ENCODE data around the gene GCNT2.

DNA sequence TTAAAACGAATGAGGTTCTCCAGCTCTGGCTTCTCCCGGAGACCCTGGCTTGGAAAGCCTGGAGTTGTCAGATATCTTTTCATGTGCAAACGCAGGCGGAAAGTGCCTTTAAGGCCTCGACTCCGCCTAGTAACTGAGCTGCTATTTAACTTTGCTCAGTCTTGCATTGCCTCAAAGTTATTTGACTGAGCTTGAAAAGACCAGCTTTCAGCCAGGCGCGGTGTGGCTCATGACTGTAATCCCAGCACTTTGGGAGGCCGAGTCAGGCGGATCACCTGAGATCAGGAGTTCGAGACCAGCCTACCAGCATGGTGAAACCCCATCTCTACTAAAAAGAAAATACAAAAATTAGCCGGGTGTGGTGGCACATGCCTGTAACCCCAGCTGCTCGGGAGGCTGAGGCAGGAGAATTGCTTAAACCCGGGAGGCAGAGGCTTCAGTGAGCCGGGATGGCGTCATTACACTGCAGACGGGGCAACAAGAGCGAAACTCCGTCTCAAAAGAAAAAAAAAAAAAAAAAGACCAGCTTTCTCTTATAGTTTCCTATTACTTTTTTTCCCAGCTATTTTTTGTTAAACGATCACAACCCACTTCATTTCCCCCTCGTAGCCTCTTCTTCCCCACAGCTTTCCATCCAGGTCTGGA is 1.9 kb downstream of the GCNT2 start:
- TF ChIP-seq RAD21 (IDR thresholded peaks at IDR 0.05; ENCODE audit: low read depth) (no peak), EP300 (IDR thresholded peaks at IDR 0.05; ENCODE audit: borderline replicate concordance) (no peak), CREB1 (IDR thresholded peaks at IDR 0.05; ENCODE audit: low read depth) (no peak), YY1 (IDR thresholded peaks at IDR 0.05; ENCODE audit: low read depth) (no peak)
- TF ChIP-seq, protein P1, sequence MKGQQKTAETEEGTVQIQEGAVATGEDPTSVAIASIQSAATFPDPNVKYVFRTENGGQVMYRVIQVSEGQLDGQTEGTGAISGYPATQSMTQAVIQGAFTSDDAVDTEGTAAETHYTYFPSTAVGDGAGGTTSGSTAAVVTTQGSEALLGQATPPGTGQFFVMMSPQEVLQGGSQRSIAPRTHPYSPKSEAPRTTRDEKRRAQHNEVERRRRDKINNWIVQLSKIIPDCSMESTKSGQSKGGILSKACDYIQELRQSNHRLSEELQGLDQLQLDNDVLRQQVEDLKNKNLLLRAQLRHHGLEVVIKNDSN (IDR thresholded peaks at IDR 0.05), result no peak
